HG02885 (cell line): ENCODE results near the gene INPP5K.
A peak's percentile ranks its signal among the peaks of the same experiment; 100 is the strongest.
"Not testable (repeated sequence)": the region's sequence is repeated elsewhere in the genome, so short reads cannot be mapped to it uniquely, and the experiment has no call there.

ENCODE experiments used
- ATAC-seq: cut with Tn5 transposase; IDR thresholded peaks from one replicate; pipeline ENCODE4 v1.9.1; 2021; ENCODE audit warnings: mild to moderate bottlenecking; ENCODE audit not compliant: unreplicated experiment, poor library complexity

INPP5K gene

GRCh38 chr17:1509290-1509881, 7.0 kb downstream of the INPP5K start:
- ATAC-seq: no peak

GRCh38 chr17:1508709-1509108, 7.7 kb downstream of the INPP5K start:
- ATAC-seq: not testable (repeated sequence)

- no peak for ATAC-seq
Observed at GRCh38 chr17:1506649-1507267, 9.7 kb downstream of the INPP5K start.

DNA sequence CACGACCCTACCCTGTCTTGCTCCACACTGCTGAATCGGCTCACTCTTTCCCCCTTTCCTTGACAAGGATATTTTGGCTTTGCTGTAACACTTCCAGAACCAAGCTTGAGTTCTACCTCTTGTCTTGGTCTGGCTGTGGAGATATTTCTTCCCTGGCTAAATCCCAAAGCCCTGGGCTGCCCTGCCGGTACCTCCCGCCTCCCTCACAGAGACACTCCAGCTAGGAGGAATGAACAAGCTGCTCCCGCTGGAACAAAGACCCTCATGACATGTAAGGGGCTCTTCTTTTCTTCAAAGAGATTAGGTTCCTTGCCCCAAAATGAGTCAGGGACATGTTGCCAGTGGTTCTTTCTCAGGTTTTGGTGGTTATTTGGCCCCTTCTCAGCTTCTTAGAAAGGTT, 10.8 kb downstream of the INPP5K start:
- no peak for ATAC-seq

GRCh38 chr17:1504866-1505265, 11.5 kb downstream of the INPP5K start:
- ATAC-seq: no peak

DNA sequence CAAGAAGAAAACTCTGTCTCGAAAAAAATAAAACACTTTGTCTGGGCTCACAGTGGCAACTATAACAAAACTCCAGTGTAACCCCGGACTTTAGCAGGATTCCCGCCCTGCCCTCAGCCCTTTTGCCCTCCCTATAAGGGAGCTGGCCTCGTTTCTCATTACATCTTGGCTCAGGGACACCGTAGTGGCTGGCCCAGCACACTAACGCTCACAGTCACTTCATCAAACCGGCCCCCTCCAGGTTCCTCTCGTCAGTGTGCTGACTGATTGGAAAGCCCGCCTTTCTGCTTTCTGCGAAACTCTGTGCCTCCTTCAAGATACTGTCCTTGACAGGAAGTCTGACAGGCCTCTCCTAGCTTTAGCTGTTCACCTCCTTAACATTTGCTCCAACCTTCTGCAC, 12.7 kb downstream of the INPP5K start:
- no peak for ATAC-seq

DNA sequence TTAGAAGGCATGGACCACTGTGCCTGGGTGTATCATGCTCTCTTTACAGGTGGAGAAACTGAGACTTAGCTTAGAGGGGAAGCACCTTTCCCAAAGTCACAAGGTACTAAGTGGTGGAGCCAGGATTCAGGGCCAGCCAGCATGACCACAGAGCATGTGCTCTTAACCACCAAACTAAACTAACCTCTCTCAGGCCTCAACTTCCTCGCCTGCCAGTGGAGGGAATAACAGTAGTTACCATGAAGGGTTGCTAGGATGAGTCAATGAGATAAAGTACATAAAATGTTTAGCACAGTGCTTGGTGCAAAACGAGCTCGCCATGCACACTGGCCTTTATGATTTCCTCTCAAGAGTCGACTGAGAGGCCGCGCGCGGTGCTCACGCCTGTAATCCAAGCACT, 17.5 kb downstream of the INPP5K start:
- ATAC-seq: no peak

DNA sequence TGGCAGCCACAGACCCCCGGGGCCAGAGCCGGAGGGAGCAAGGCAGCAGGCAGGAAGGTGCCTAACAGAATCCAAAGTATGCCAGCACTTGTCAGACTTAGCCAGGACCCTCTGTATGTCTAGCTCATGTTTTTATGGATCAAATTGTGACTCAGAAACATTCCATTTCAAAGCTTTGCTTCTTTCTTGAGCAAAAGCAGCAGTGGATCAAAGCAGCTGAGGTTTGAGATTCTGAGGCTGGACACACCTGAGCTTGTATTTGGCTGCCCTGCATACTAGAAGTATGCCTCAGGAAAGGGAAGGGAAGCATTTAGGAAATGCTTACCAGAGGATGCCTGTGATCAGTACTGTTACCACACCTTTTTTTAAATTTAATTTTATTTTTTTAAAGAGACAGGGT, 18.2 kb downstream of the INPP5K start:
- ATAC-seq: no peak

- ATAC-seq: no peak
Observed at GRCh38 chr17:1497831-1498230, 18.6 kb downstream of the INPP5K start.

DNA sequence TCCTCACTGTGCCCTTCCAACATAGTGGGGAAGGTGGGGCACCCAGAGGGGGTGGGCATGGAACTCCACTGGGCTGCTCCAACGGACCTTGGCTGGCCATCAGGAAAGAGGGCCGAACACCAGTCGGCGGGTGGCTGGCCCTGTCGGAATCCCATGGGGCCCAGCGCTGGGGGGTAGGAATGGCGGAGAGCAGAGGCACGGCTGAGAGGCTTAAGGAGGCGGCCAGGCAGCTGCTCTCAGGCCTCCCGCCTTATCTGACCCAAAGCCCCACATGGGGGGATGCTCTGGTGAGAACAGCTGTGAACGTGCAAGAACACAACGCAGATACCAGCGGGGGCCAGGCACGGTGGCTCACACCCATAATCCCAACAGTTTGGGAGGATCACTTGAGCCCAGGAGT, 19.5 kb downstream of the INPP5K start:
- ATAC-seq: no peak

- ATAC-seq: no peak
Observed at GRCh38 chr17:1495265-1495989, 21.0 kb downstream of the INPP5K start.

DNA sequence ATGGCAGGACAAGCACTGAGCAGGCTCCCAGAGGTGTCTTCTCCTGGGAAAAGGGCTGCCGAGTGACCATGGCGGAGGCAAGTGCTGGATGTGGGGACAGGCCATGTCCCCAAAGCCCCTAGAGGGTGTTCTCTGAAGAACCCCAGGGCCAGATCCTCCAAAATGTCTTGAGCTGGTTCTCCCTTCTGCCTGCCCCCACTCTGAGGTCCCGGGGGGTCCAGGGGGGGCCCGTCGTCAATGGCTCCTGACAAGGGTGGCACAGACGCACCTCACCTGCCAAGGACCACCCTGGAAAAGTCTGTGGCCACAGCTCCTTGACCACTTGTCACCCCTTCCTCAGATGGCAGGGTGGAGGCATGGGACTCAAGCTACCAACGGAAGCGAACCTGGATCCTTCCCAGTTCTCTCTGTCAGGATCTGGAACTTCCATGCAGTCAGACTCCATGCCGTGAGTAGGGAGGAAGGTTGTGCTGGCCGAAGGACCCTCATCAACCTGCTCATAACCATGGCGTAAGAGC, 21.6 kb downstream of the INPP5K start:
- no peak for ATAC-seq

DNA sequence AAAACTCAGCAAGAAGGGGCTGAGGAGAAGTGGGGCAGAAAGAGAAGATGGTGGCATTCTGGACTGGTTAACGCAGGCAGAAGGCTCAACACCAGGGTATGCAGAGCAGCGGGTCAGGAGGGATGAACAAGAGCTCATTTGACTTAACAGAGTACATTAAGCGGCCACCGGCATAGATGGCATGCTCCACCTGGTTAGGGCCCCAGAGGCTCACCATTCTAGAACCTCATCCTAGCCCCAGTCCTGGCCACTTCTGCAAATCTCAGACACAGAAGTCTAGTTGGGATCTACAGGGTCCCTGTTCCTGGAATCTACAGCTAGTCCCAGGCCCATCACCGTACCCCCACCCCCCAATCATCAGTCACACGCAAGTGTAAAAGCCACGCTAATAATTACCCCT, 22.2 kb downstream of the INPP5K start:
- no peak for ATAC-seq

- no peak for ATAC-seq
Observed at GRCh38 chr17:1493291-1493980, 23.0 kb downstream of the INPP5K start.

DNA sequence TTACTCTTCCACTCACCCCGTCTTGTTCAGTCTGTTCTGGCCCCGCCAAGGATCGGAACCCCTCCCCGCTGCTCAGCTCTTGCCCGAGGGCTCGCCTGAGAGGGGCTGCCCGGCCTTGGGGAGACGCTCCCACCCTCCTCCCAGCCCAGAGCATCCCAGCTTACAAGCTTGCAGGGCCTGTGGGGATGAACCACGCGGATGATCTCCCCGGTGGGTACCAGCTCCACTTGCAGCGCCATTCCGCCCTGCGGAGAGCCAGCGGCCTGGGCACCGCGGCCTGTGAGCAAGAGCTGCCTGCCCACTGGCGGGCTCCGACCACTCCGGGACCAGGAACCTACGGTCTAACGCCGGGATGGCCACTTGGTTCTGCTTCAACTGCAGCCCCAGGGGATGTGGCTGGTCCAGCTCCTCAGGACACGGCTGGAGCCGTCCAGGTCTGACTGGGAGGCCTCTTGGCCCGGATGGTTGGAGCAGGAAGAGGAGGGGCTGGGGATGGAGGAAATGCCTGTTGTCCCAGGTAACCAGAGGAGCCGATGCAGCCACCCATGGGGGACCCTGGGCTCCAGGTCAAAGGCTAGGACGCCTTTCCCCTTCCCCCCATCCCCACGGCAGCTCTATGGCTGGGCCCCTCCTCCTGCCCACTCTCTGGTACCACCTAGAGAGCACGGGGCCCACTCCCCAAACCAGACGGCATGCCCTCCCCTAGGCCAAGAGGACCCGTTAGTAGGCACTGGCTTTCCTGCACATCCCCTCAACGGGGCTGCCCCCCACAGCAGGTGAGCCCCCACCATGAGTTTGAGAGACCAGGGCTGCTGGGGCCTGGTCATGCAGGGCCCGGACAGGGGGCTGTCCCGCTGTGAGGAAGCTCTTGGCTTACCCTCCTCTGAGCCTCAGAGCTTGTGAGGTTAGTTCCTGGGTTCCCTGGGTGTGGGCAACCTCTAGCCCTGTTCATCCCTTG, 23.9 kb downstream of the INPP5K start, which contains the start of gene MYO1C:
Gene MYO1C (minus strand): TSS at position 438 of the 958 bp plus-strand sequence. CDS start 199 bp downstream, at position 239.
- ATAC-seq: no peak

GRCh38 chr17:1491443-1492248, 24.8 kb downstream of the INPP5K start:
- ATAC-seq: peak; percentile 54

DNA sequence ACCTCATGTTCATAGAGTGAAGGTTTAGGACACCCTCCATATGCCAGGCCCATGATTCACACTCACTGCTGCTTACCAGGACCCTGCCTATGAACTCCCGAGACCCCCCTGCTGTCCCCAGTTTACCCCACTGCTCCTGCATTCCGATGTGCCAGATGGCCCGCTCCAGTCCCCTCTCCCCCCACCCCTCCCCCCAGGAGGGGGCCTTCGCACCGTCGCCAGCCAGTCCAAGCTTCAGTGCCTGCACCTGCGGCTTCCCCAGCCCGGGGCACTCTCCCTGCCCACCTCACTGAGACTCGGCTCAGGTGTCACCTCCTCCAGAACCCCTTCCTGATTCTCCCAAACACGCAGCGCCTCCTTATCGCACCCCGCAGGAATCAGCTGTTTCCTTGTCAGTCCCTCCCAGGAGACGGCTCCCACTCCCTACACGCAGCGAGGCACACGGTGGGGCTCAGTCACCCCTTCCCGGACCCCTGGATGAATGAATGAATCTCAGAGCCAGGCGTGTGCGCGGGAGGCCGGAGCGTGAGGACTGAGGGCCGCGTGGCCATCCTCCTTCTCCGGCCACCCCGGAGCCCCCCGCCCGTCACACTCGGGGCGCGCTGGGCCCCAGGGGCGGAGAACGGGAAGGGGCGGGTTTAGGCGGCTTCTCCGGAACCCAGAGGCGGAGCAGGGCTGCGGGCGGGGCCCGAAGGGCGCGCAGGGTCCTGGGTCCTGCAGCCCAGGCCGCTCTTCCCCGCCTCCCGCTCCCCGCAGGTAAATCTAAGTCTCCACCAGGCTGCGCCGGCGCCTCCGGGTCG, 25.6 kb downstream of the INPP5K start:
- peak; percentile 56 for ATAC-seq

DNA sequence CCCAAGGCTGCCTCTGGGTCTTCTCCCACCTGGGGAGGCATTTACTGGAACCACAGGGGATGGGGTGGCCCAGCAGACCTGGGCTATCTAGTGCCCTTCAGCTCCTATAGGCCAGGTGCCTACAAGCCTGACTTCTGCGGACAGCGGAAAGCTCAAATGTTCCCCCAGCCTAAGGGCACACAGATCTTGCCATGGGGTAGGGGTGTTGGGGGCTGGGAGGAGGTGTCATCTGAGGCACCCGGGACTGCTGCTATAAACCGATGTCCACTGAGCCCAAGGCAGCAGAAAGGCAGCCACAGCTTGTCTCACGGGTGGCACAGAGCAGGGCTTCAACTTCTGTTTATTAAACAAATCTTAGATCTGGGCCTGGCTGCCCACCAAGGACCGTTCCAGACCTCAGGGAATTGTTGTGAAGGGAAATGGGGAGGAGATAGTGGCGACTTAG, 27.6 kb downstream of the INPP5K start:
- no peak for ATAC-seq
